ENCODE data around the gene NRDE2. TPM values are rescaled to one million over a fixed set of nuclear protein-coding genes. Genes with fewer than 3 reads are reported as not detected.

The NRDE2 gene
- total and polyA plus RNA-seq, 4 donors: 5.6 to 20.0 (median 13.7) TPM

DNA sequence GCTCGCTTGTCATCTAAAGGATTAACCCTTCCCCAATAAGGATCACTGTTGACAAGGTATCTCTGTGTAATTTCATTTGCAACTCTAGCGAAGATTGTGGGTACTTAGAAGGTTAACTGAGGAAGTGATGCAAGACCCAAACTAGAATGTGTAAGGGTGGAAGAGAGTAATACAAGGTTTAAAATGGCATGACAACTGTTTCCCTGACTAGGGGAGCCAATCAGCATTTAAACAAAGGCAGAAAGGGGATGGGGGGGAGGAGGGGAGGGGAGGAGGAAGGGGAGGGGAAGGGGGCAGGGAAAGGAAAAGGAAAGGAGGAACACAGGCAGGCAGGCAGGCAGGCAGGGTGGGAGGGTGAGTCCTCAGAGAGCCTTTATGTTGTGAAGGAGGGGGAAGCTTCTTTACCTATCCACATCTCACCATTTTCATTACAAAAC is 31.1 kb downstream of the NRDE2 start:
- H3K9me3 ChIP-seq (ENCODE audit: control insufficient read depth in 4 of 4, low read length in 3 of 4): no peaks in the 10 kb centered on the region
- H3K36me3 ChIP-seq (ENCODE audit: control insufficient read depth in 4 of 4, insufficient read depth in 3 of 4, low read depth in 1 of 4, low read length in 3 of 4): peaks cover 2 to 28% (median 13%) of the 10 kb centered on the region in 4 donors
- no peak overlapping the region for H3K9ac ChIP-seq (ENCODE audit: low read depth in 1 of 2, low read length in 2 of 2)
- WGBS: 92% methylated on average over 2 of the region's 2 CpGs
- no peak for DNase-seq (ENCODE audit: low spot score)
- H3K27ac ChIP-seq (ENCODE audit: low read depth in 1 of 2, low read length in 2 of 2): no peak overlapping the region
- TF ChIP-seq, protein P1, sequence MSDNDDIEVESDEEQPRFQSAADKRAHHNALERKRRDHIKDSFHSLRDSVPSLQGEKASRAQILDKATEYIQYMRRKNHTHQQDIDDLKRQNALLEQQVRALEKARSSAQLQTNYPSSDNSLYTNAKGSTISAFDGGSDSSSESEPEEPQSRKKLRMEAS (IDR thresholded peaks at IDR 0.05): no peak
- TF ChIP-seq, protein P2, sequence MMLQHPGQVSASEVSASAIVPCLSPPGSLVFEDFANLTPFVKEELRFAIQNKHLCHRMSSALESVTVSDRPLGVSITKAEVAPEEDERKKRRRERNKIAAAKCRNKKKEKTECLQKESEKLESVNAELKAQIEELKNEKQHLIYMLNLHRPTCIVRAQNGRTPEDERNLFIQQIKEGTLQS (IDR thresholded peaks at IDR 0.05): no peak
- no peak for TF ChIP-seq SP1 (IDR thresholded peaks at IDR 0.05)
- no peak for TF ChIP-seq RXRA (IDR thresholded peaks at IDR 0.05)
- no peak for TF ChIP-seq EGR1 (IDR thresholded peaks at IDR 0.05; ENCODE audit: low read depth in 2 of 2)
- TF ChIP-seq, protein P3, sequence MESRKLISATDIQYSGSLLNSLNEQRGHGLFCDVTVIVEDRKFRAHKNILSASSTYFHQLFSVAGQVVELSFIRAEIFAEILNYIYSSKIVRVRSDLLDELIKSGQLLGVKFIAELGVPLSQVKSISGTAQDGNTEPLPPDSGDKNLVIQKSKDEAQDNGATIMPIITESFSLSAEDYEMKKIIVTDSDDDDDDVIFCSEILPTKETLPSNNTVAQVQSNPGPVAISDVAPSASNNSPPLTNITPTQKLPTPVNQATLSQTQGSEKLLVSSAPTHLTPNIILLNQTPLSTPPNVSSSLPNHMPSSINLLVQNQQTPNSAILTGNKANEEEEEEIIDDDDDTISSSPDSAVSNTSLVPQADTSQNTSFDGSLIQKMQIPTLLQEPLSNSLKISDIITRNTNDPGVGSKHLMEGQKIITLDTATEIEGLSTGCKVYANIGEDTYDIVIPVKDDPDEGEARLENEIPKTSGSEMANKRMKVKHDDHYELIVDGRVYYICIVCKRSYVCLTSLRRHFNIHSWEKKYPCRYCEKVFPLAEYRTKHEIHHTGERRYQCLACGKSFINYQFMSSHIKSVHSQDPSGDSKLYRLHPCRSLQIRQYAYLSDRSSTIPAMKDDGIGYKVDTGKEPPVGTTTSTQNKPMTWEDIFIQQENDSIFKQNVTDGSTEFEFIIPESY (IDR thresholded peaks at IDR 0.05): no peak
- TF ChIP-seq, protein P4, sequence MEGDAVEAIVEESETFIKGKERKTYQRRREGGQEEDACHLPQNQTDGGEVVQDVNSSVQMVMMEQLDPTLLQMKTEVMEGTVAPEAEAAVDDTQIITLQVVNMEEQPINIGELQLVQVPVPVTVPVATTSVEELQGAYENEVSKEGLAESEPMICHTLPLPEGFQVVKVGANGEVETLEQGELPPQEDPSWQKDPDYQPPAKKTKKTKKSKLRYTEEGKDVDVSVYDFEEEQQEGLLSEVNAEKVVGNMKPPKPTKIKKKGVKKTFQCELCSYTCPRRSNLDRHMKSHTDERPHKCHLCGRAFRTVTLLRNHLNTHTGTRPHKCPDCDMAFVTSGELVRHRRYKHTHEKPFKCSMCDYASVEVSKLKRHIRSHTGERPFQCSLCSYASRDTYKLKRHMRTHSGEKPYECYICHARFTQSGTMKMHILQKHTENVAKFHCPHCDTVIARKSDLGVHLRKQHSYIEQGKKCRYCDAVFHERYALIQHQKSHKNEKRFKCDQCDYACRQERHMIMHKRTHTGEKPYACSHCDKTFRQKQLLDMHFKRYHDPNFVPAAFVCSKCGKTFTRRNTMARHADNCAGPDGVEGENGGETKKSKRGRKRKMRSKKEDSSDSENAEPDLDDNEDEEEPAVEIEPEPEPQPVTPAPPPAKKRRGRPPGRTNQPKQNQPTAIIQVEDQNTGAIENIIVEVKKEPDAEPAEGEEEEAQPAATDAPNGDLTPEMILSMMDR (IDR thresholded peaks at IDR 0.05; ENCODE audit: low read depth, low read length, missing input control): no peak
- no peak for TF ChIP-seq TAF1 (conservative IDR thresholded peaks at IDR 0.05)
- no peak overlapping the region for H3K4me3 ChIP-seq (ENCODE audit: low read depth in 1 of 3, low read length in 3 of 3)
- H3K27me3 ChIP-seq (ENCODE audit: control insufficient read depth in 4 of 4, insufficient read depth in 4 of 4, low read length in 3 of 4): no peaks in the 10 kb centered on the region
- peaks cover 2 to 34% (median 23%) of the 10 kb centered on the region in 4 donors for H3K4me1 ChIP-seq (ENCODE audit: control insufficient read depth in 4 of 4, insufficient read depth in 4 of 4, low read length in 3 of 4)

DNA sequence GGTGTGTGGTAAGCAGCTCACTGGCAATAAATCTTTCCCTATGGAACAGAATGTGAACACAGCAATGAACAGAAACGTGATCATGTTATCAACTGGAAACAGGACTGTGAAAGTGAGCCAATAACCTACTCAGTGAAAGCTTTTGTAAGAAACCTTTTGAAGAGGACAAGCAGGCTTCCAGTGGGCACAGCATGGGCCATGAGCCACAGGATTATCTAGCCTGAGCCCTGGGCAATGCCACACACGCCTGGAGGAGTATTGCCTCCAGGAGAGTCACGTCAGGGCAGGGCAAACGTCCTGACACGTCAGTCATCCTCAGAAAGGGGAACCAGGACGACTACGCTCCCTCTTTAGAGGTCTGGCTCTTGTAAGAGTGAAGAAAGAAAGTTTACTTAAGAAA is 32.3 kb downstream of the NRDE2 start:
- Histone ChIP-seq H3K27me3 (ENCODE audit: control insufficient read depth in 4 of 4, insufficient read depth in 4 of 4, low read length in 3 of 4) (no peaks in the 10 kb centered on the region), H3K4me1 (ENCODE audit: control insufficient read depth in 4 of 4, insufficient read depth in 4 of 4, low read length in 3 of 4) (peaks cover 0 to 27% (median 19%) of the 10 kb centered on the region in 4 donors), H3K9me3 (ENCODE audit: control insufficient read depth in 4 of 4, low read length in 3 of 4) (no peaks in the 10 kb centered on the region), H3K4me3 (ENCODE audit: low read depth in 1 of 3, low read length in 3 of 3) (no peak overlapping the region), H3K27ac (ENCODE audit: low read depth in 1 of 2, low read length in 2 of 2) (no peak overlapping the region), H3K9ac (ENCODE audit: low read depth in 1 of 2, low read length in 2 of 2) (no peak overlapping the region), H3K36me3 (ENCODE audit: control insufficient read depth in 4 of 4, insufficient read depth in 3 of 4, low read depth in 1 of 4, low read length in 3 of 4) (peaks cover 2 to 28% (median 14%) of the 10 kb centered on the region in 4 donors)
- 82% methylated on average over 7 of the region's 7 CpGs for WGBS
- no peak for DNase-seq (ENCODE audit: low spot score)
- TF ChIP-seq YY1 (IDR thresholded peaks at IDR 0.05) (no peak), FOXA1 (IDR thresholded peaks at IDR 0.05) (no peak), JUND (IDR thresholded peaks at IDR 0.05) (no peak), EGR1 (IDR thresholded peaks at IDR 0.05; ENCODE audit: low read depth in 2 of 2) (no peak), FOXA2 (IDR thresholded peaks at IDR 0.05) (no peak), HNF4A (conservative IDR thresholded peaks at IDR 0.05) (no peak), NR2F2 (IDR thresholded peaks at IDR 0.05) (no peak), HNF4G (IDR thresholded peaks at IDR 0.05) (no peak)
- TF ChIP-seq, protein P2 (IDR thresholded peaks at IDR 0.05): no peak
- TF ChIP-seq, protein P1 (IDR thresholded peaks at IDR 0.05): no peak
- TF ChIP-seq, protein P5, sequence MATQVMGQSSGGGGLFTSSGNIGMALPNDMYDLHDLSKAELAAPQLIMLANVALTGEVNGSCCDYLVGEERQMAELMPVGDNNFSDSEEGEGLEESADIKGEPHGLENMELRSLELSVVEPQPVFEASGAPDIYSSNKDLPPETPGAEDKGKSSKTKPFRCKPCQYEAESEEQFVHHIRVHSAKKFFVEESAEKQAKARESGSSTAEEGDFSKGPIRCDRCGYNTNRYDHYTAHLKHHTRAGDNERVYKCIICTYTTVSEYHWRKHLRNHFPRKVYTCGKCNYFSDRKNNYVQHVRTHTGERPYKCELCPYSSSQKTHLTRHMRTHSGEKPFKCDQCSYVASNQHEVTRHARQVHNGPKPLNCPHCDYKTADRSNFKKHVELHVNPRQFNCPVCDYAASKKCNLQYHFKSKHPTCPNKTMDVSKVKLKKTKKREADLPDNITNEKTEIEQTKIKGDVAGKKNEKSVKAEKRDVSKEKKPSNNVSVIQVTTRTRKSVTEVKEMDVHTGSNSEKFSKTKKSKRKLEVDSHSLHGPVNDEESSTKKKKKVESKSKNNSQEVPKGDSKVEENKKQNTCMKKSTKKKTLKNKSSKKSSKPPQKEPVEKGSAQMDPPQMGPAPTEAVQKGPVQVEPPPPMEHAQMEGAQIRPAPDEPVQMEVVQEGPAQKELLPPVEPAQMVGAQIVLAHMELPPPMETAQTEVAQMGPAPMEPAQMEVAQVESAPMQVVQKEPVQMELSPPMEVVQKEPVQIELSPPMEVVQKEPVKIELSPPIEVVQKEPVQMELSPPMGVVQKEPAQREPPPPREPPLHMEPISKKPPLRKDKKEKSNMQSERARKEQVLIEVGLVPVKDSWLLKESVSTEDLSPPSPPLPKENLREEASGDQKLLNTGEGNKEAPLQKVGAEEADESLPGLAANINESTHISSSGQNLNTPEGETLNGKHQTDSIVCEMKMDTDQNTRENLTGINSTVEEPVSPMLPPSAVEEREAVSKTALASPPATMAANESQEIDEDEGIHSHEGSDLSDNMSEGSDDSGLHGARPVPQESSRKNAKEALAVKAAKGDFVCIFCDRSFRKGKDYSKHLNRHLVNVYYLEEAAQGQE (IDR thresholded peaks at IDR 0.05): no peak
